Transverse colon (tissue), 4 donors: ENCODE measurements around the gene SLC17A7. TPM values are rescaled to one million over a fixed set of nuclear protein-coding genes. Genes with fewer than 3 reads are reported as not detected.

Source experiments
- DNase-seq: peaks from one replicate; pipeline ENCODE4 v3.0.0-alpha.2; 2019
- H3K27ac ChIP-seq, 4 donors: fragments of 200-600 bp; sonication (generic); 2 replicates each; pipeline ENCODE4 v1.5.1; 2016 to 2018; ENCODE audit warnings: inconsistent platforms in 4 of 4
- H3K27me3 ChIP-seq: fragments of 200-600 bp; sonication (generic); 2 replicates; pipeline ENCODE4 v1.5.1; 2017; ENCODE audit warnings: inconsistent platforms
- H3K36me3 ChIP-seq, 4 donors: fragments of 200-600 bp; sonication (generic); 2 replicates each; pipeline ENCODE4 v1.5.1; 2017 to 2019; ENCODE audit warnings: inconsistent platforms in 4 of 4
- H3K4me1 ChIP-seq, 4 donors: fragments of 200-600 bp; sonication (generic); 2 replicates each; pipeline ENCODE4 v1.5.1; 2017 to 2020; ENCODE audit warnings: inconsistent platforms in 4 of 4
- H3K4me3 ChIP-seq, 4 donors: fragments of 200-600 bp; sonication (generic); 1 replicate in 1 of 4; 2 replicates in 3 of 4; pipeline versions ENCODE4 v1.5.1 to v1.6.1; 2017 to 2019; ENCODE audit warnings: inconsistent platforms in 4 of 4
- H3K9me3 ChIP-seq, 2 donors: fragments of 200-600 bp; sonication (generic); 2 replicates each; pipeline ENCODE4 v1.5.1; 2017 to 2019; ENCODE audit warnings: inconsistent platforms in 2 of 2
- EP300 ChIP-seq: sonication (generic); formaldehyde crosslinking; IDR thresholded peaks from one replicate; pipeline ENCODE4 v1.6.1; 2017; ENCODE audit warnings: antibody characterized with exemption, low read depth
- POLR2A ChIP-seq: fragments of 450-650 bp; IDR thresholded peaks from one replicate; pipeline ENCODE4 v1.6.1; 2016; ENCODE audit warnings: antibody characterized with exemption, mild to moderate bottlenecking, moderate library complexity
- POLR2AphosphoS5 ChIP-seq, 3 donors: sonication (generic); formaldehyde crosslinking; IDR thresholded peaks; one replicate each; pipeline ENCODE4 v1.6.1; 2016; ENCODE audit warnings: antibody characterized with exemption in 3 of 3
- WGBS, 2 donors: methylation state at CpG; one replicate each; pipeline ENCODE4 v1.1.5; 2018; ENCODE audit warnings: low coverage in 1 of 2; 5-methylcytosine and 5-hydroxymethylcytosine counted together
- in situ Hi-C, 4 donors: fragments of 200-750 bp; cut with MboI; loops; one replicate each; pipeline versions ENCODE4 v1.15.0 to v1.15.1; 2017; ENCODE audit warnings: low sequenced_read_pairs in 3 of 4, low pct_ligation_motif_present in 1 of 4, low pct_unique_long_range_greater_than_20kb in 1 of 4
- intact Hi-C: fragments of 100-400 bp; cut with DNase I; formaldehyde crosslinking; loops from one replicate; pipeline ENCODE4 v1.15.1; 2023; ENCODE audit warnings: low total_unique reads
- total RNA-seq, 4 donors: library from RNA; depleted of rRNA; stranded (reverse); fragments of >200 nt; gene quantifications; one replicate each; pipeline ENCODE4 v1.1.0, GENCODE V29; 2016
- TF ChIP-seq, protein P1 (sequence below), 5 experiments: fragments of 200-600 bp in 3 of 5; fragments of 450-650 bp in 2 of 5; sonication (generic) in 3 of 5; IDR thresholded peaks; 1 replicate in 2 of 5; 2 replicates in 3 of 5; pipeline ENCODE4 v1.5.1; 2016 to 2017; ENCODE audit warnings: antibody characterized with exemption in 5 of 5, inconsistent platforms in 3 of 5, mild to moderate bottlenecking in 2 of 5, moderate library complexity in 1 of 5

The SLC17A7 gene
- total RNA-seq, 4 donors from 2014 or later = 0.55 to 1.1 TPM; not detected in 2

DNA sequence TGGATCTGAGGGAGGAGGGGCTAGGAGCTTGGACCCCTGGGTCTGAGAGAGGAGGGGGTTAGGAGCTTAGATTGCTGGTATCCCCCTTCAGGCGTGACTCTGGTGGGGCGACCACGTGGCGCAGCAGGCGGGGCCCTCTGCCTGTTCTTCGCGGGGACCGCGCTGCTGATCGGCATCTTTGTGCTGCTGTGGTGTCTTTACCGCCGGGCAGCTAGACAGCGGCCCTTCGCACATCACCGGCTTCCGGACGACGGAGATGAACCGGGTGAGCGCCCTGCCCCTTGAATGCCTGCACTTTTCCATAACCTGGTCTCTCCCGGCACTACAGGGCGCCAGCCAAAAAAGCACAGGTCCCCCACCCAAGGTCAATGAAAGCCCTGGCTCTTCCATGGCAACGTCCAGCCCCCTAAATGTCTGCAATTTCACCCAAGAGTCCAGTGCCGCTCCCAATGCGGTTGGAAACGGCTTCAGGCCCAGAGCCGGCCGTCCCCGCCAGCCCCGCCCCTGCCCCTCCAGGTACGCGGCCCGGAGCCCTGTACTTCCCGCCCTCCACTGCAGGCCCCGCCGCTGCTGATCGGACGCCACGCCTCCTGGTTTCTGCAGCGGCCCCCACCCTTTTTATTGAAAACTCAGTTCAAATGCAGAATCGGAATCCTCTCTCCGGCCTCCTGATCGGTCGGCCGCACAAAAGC, 13.3 kb downstream of the SLC17A7 start:
- peaks cover 100% of the 10 kb centered on the region for H3K27me3 ChIP-seq
- TF ChIP-seq EP300 (no peak), POLR2A (no peak), POLR2AphosphoS5 (IDR thresholded peaks at IDR 0.05) (no peak)
- TF ChIP-seq, protein P1, sequence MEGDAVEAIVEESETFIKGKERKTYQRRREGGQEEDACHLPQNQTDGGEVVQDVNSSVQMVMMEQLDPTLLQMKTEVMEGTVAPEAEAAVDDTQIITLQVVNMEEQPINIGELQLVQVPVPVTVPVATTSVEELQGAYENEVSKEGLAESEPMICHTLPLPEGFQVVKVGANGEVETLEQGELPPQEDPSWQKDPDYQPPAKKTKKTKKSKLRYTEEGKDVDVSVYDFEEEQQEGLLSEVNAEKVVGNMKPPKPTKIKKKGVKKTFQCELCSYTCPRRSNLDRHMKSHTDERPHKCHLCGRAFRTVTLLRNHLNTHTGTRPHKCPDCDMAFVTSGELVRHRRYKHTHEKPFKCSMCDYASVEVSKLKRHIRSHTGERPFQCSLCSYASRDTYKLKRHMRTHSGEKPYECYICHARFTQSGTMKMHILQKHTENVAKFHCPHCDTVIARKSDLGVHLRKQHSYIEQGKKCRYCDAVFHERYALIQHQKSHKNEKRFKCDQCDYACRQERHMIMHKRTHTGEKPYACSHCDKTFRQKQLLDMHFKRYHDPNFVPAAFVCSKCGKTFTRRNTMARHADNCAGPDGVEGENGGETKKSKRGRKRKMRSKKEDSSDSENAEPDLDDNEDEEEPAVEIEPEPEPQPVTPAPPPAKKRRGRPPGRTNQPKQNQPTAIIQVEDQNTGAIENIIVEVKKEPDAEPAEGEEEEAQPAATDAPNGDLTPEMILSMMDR (IDR thresholded peaks at IDR 0.05) = no peak
- H3K36me3 ChIP-seq = no peaks in the 10 kb centered on the region
- 3% methylated on average over 44 of the region's 45 CpGs; no CpG with 5 or more reads in 1 of the 2 donors for WGBS, 2 donors
- no peaks in the 10 kb centered on the region for H3K9me3 ChIP-seq
- no peak for DNase-seq
- peaks cover 6 to 20% (median 16%) of the 10 kb centered on the region in 4 donors for H3K4me1 ChIP-seq
- H3K4me3 ChIP-seq = peak overlapping the region in 1 of 4 donors; percentile 12
- in situ Hi-C loops (no loop called here), intact Hi-C loops (no loop called here)
- no peak overlapping the region for H3K27ac ChIP-seq

DNA sequence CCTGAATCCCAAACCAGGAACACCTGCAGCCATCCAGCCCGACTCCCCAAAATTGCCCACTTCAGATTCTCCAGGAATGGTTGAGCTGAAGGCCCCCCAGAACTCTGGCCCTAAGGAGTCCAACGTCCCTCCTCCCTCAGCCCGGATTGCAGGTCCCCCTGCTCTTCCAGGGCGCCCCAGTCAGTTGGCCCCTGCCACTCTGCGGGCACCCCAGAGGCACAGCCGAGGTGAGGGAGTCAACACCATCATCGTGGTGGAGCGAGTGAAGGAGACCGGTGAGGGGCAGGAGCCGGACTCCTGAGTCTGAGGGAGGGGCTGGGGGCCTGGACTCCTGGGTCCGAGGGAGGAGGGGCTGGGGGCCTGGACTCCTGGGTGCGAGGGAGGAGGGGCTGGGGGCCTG, 14.0 kb downstream of the SLC17A7 start:
- intact Hi-C loops (no loop called here), in situ Hi-C loops (no loop called here)
- no peaks in the 10 kb centered on the region for H3K36me3 ChIP-seq
- H3K9me3 ChIP-seq = no peaks in the 10 kb centered on the region
- peaks cover 100% of the 10 kb centered on the region for H3K27me3 ChIP-seq
- TF ChIP-seq, protein P1 (IDR thresholded peaks at IDR 0.05) = no peak
- TF ChIP-seq POLR2AphosphoS5 (IDR thresholded peaks at IDR 0.05) (no peak), POLR2A (no peak), EP300 (no peak)
- 54% methylated on average over 12 of the region's 12 CpGs; no CpG with 5 or more reads in 1 of the 2 donors for WGBS, 2 donors
- no peak for DNase-seq
- H3K4me3 ChIP-seq = no peak overlapping the region
- peaks cover 6 to 27% (median 22%) of the 10 kb centered on the region in 4 donors for H3K4me1 ChIP-seq
- H3K27ac ChIP-seq = no peak overlapping the region

DNA sequence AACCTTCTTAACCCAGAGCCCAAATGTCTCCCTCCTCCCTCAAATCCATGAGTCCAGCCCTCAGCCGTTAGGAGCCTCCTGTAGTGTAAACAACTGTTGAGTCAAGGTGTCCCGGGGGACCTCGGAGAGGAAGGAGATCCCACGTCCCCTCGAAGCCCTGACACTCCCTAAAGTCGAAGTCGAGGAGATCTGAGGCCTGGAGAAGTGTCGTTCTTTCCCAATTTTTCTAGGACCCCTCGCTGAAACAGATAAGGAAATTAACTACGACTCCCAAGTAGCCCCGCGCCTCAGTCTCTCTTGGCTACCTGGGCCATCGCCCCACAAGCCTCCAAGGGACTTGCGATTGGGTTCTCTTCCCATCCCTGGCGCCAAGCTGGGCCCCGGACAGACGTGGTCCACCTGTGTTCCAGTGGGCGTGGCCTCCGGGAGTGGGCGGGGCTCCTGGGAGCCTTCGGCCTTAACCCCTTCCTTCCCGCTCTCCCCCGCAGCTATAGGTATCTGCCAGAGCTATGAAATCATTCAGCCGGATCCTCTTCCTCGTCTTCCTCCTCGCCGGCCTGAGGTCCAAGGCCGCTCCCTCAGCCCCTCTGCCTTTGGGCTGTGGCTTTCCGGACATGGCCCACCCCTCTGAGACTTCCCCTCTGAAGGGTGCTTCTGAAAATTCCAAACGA, 15.3 kb downstream of the SLC17A7 start:
- peaks cover 100% of the 10 kb centered on the region for H3K27me3 ChIP-seq
- in situ Hi-C loops (no loop called here), intact Hi-C loops (no loop called here)
- WGBS, 2 donors = 6% methylated on average over 30 of the region's 30 CpGs; no CpG with 5 or more reads in 1 of the 2 donors
- TF ChIP-seq EP300 = no peak
- TF ChIP-seq POLR2AphosphoS5 (IDR thresholded peaks at IDR 0.05) = no peak
- TF ChIP-seq, protein P1 (IDR thresholded peaks at IDR 0.05) = no peak
- TF ChIP-seq POLR2A = no peak
- H3K4me3 ChIP-seq = no peak overlapping the region
- no peaks in the 10 kb centered on the region for H3K36me3 ChIP-seq
- H3K9me3 ChIP-seq = no peaks in the 10 kb centered on the region
- H3K27ac ChIP-seq = no peak overlapping the region
- no peak for DNase-seq
- H3K4me1 ChIP-seq = peaks cover 9 to 36% (median 27%) of the 10 kb centered on the region in 4 donors

DNA sequence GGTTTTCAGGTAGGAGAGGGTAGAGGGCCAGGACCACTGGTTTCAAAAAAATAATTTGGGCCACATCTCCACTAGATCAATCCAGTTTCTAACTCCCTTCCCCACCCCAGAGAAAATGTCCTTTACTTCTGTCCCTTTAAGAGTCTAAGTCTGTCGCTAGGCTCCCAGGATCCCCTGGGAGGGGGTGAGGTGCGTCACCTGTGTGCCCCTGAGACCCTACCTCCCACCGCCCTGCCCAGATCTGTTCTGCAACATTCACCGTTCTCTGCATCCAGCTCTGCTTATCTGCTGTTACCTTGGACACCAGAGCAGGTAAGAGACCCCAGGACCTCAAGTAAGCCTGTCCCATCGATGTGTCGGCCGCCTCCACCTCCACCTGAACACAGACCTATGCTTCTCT, 16.1 kb downstream of the SLC17A7 start, which contains the start of gene GFY:
Gene GFY, plus strand, starts transcription at position 211 of the 400 bp plus-strand sequence. CDS start 1,043 bp downstream, outside the sequence.
- peaks cover 100% of the 10 kb centered on the region for H3K27me3 ChIP-seq
- no peaks in the 10 kb centered on the region for H3K36me3 ChIP-seq
- 43 to 51% methylated on average over 7 of the region's 7 CpGs for WGBS, 2 donors
- TF ChIP-seq POLR2AphosphoS5 (IDR thresholded peaks at IDR 0.05) = no peak
- TF ChIP-seq, protein P1 (IDR thresholded peaks at IDR 0.05) = no peak
- no peak for TF ChIP-seq EP300
- no peak for TF ChIP-seq POLR2A
- intact Hi-C loops (no loop called here), in situ Hi-C loops (no loop called here)
- no peak within 1 kb of the TSS for H3K27ac ChIP-seq
- peaks cover 9 to 38% (median 29%) of the 10 kb centered on the region in 4 donors for H3K4me1 ChIP-seq
- DNase-seq = no peak
- no peaks in the 10 kb centered on the region for H3K9me3 ChIP-seq
- no peak within 1 kb of the TSS for H3K4me3 ChIP-seq
